GM12891 (cell line): ENCODE results near the gene FBXO48.

ENCODE experiments used
- PAX5 ChIP-seq: IDR thresholded peaks from 2 replicates; pipeline ENCODE4 v1.6.1; 2011; ENCODE audit warnings: low read length, moderate library complexity, mild to moderate bottlenecking; ENCODE audit not compliant: insufficient read depth, severe bottlenecking
- POLR2A ChIP-seq: IDR thresholded peaks from 2 replicates; pipeline ENCODE4 v1.6.1; 2011; ENCODE audit warnings: low read depth, low read length, control low read depth
- POLR2AphosphoS5 ChIP-seq: IDR thresholded peaks from 2 replicates; pipeline ENCODE4 v1.6.1; 2011; ENCODE audit warnings: low read depth, low read length, control low read depth
- POU2F2 ChIP-seq: IDR thresholded peaks from 2 replicates; pipeline ENCODE4 v1.6.1; 2011; ENCODE audit warnings: low read depth, mild to moderate bottlenecking, control low read depth, low read length, moderate library complexity
- SPI1 ChIP-seq: IDR thresholded peaks from 2 replicates; pipeline ENCODE4 v1.6.1; 2011; ENCODE audit warnings: low read depth, low read length, control low read depth
- TAF1 ChIP-seq: IDR thresholded peaks from 2 replicates; pipeline ENCODE4 v1.6.1; 2011; ENCODE audit warnings: low read depth, low read length, control low read depth

DNA sequence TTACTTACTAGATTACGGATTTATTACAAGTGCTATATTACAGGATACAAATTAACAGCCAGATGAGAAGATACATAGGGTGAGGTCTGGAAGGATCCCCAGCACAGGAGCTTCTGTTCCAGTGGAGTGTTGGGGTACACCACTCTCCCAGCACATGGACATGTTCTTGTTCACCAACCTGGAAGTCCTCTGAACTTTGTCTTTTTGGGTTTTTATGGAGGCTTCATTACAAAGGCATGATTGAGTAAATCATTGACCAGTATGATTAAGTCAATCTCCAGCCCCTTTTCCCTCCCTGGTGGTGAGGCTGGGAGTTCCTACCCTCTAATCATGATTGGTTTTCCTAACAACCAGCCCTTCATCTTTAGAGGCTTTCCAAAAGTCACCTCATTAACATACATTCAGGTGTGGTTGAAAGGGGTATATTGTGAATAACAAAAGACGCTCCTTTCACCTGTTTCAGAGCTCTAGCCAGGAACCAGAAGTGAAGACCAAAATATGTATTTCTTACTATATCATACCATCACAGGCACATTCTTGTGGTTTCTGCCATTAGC is 38.6 kb upstream of the FBXO48 start:
- TF ChIP-seq POLR2AphosphoS5 (no peak), PAX5 (no peak), POLR2A (no peak), TAF1 (no peak), SPI1 (no peak), POU2F2 (no peak)
